HepG2 (cell line): Measurements from ENCODE around the gene LYG2. TPM values are rescaled to one million over a fixed set of nuclear protein-coding genes. Genes with fewer than 3 reads are reported as not detected.

Experiments used
- CCAR2 ChIP-seq: fragments of 200-400 bp; formaldehyde crosslinking; optimal IDR thresholded peaks from 2 replicates; pipeline ENCODE3; 2018; ENCODE audit warnings: low read depth, mild to moderate bottlenecking, low read length, moderate library complexity
- JUN ChIP-seq: sonication (generic); formaldehyde crosslinking; IDR thresholded peaks from 2 replicates; pipeline ENCODE4 v1.4.0; 2020; ENCODE audit warnings: mild to moderate bottlenecking, missing genetic modification reagents
- KLF6 ChIP-seq: IDR thresholded peaks from 2 replicates; pipeline ENCODE4 v1.8.0; 2016; ENCODE audit warnings: missing biosample characterization, missing genetic modification reagents
- MIXL1 ChIP-seq: IDR thresholded peaks from 2 replicates; pipeline ENCODE4 v1.6.1; 2016
- MTA1 ChIP-seq: sonication (generic); formaldehyde crosslinking; IDR thresholded peaks from 2 replicates; pipeline ENCODE4 v1.4.0; 2020; ENCODE audit warnings: missing genetic modification reagents, mild to moderate bottlenecking, borderline replicate concordance
- PLRG1 ChIP-seq: fragments of 450-650 bp; conservative IDR thresholded peaks from 2 replicates; pipeline ENCODE4 v1.6.1; 2016
- RFXANK ChIP-seq: IDR thresholded peaks from 2 replicates; pipeline ENCODE4 v1.6.1; 2016
- SALL1 ChIP-seq: sonication (generic); formaldehyde crosslinking; IDR thresholded peaks from 2 replicates; pipeline ENCODE4 v1.8.0; 2022; ENCODE audit warnings: mild to moderate bottlenecking, missing genetic modification reagents
- SMARCE1 ChIP-seq: fragments of 450-650 bp; IDR thresholded peaks from 2 replicates; pipeline ENCODE4 v1.6.1; 2017; ENCODE audit warnings: borderline replicate concordance
- SP5 ChIP-seq: IDR thresholded peaks from 2 replicates; pipeline ENCODE4 v1.6.1; 2016; ENCODE audit warnings: low read depth, borderline replicate concordance
- XRCC5 ChIP-seq: fragments of 200-400 bp; formaldehyde crosslinking; optimal IDR thresholded peaks from 2 replicates; pipeline ENCODE3; 2017; ENCODE audit warnings: mild to moderate bottlenecking, low read length
- ZFP36L1 ChIP-seq: sonication (generic); formaldehyde crosslinking; IDR thresholded peaks from 2 replicates; pipeline ENCODE4 v1.8.0; 2022; ENCODE audit warnings: mild to moderate bottlenecking, missing genetic modification reagents, moderate library complexity
- ZFP90 ChIP-seq: sonication (generic); formaldehyde crosslinking; IDR thresholded peaks from 2 replicates; pipeline ENCODE4 v1.8.0; 2022; ENCODE audit warnings: missing genetic modification reagents, mild to moderate bottlenecking, inconsistent platforms, borderline replicate concordance
- ZNF235 ChIP-seq: sonication (generic); formaldehyde crosslinking; IDR thresholded peaks from 2 replicates; pipeline ENCODE4 v1.8.1; 2023; ENCODE audit warnings: mild to moderate bottlenecking, missing genetic modification reagents, borderline replicate concordance
- polyA plus RNA-seq, 8 experiments: library from polyadenylated mRNA; depleted of rRNA in 3 of 8; stranded (reverse) in 7 of 8; unstranded in 1 of 8; fragments of >200 nt; fragmentation: Illumina TruSeq in 4 of 8; extraction: Trizol in 4 of 8; gene quantifications; 2 replicates each; pipeline versions ENCODE4 v1.2.1 to v1.2.3, GENCODE V29; 2011 to 2016; ENCODE audit warnings: low read depth in 4 of 8, missing spikeins in 1 of 8, mixed read lengths in 1 of 8; ENCODE audit not compliant: insufficient read depth in 1 of 8
- total RNA-seq, 5 experiments: library from RNA; depleted of rRNA; stranded (reverse); fragments of >200 nt; fragmentation: Illumina TruSeq; extraction: Trizol; gene quantifications; 2 replicates each; pipeline ENCODE4 v1.2.3, GENCODE V29; 2016; ENCODE audit warnings: low read depth in 1 of 5
- TF ChIP-seq, protein P1 (sequence below): sonication (generic); formaldehyde crosslinking; IDR thresholded peaks from 2 replicates; pipeline ENCODE4 v1.5.1; 2020; ENCODE audit warnings: mild to moderate bottlenecking, missing genetic modification reagents, borderline replicate concordance
- TF ChIP-seq, protein P2 (sequence below): sonication (generic); formaldehyde crosslinking; IDR thresholded peaks from one replicate; pipeline ENCODE4 v1.5.1; 2020; ENCODE audit warnings: mild to moderate bottlenecking, missing genetic modification reagents; ENCODE audit errors: not compliant biosample characterization

LYG2 gene
- total and polyA plus RNA-seq, 2 of the 13 experiments (the other 11 are each of a cell fraction or from before 2014, with no cell fraction given), result 0.15 to 0.18 TPM

DNA sequence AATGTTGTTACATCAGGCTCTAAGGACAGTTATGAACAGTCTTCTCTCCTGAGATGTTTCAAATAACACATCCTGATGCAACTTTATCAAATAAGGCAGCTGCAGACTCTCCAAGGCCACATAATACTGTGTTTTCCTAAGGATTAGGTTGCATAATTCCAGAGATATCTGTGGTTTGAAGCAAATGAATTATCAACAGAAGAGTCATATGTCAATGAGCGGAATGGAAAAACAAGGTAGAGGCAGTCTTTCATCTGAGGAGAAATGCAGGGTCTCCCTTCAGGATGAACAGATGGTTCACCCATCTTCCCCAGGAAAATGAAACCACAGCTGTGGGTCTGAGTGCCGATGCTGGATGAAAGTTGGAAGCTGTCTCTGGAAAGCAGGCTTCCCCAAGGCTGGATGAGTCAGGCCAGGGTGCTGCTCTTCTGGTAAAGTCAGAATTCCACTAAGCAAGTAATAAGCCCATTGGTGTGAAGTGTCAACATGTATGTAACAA is 23.4 kb upstream of the LYG2 start (continued):
- TF ChIP-seq XRCC5, result peak; percentile 60
- TF ChIP-seq MIXL1 (CRISPR knock-in tag), result peak; percentile 94
- TF ChIP-seq PLRG1, result no peak
- TF ChIP-seq SMARCE1, result peak; percentile 62; the same call in 1 of the 2 replicates
- TF ChIP-seq KLF6 (CRISPR knock-in tag), result peak; percentile 91
- no peak for TF ChIP-seq ZFP90 (CRISPR knock-in tag)
- TF ChIP-seq SALL1, result peak; percentile 83
- TF ChIP-seq, protein P1, sequence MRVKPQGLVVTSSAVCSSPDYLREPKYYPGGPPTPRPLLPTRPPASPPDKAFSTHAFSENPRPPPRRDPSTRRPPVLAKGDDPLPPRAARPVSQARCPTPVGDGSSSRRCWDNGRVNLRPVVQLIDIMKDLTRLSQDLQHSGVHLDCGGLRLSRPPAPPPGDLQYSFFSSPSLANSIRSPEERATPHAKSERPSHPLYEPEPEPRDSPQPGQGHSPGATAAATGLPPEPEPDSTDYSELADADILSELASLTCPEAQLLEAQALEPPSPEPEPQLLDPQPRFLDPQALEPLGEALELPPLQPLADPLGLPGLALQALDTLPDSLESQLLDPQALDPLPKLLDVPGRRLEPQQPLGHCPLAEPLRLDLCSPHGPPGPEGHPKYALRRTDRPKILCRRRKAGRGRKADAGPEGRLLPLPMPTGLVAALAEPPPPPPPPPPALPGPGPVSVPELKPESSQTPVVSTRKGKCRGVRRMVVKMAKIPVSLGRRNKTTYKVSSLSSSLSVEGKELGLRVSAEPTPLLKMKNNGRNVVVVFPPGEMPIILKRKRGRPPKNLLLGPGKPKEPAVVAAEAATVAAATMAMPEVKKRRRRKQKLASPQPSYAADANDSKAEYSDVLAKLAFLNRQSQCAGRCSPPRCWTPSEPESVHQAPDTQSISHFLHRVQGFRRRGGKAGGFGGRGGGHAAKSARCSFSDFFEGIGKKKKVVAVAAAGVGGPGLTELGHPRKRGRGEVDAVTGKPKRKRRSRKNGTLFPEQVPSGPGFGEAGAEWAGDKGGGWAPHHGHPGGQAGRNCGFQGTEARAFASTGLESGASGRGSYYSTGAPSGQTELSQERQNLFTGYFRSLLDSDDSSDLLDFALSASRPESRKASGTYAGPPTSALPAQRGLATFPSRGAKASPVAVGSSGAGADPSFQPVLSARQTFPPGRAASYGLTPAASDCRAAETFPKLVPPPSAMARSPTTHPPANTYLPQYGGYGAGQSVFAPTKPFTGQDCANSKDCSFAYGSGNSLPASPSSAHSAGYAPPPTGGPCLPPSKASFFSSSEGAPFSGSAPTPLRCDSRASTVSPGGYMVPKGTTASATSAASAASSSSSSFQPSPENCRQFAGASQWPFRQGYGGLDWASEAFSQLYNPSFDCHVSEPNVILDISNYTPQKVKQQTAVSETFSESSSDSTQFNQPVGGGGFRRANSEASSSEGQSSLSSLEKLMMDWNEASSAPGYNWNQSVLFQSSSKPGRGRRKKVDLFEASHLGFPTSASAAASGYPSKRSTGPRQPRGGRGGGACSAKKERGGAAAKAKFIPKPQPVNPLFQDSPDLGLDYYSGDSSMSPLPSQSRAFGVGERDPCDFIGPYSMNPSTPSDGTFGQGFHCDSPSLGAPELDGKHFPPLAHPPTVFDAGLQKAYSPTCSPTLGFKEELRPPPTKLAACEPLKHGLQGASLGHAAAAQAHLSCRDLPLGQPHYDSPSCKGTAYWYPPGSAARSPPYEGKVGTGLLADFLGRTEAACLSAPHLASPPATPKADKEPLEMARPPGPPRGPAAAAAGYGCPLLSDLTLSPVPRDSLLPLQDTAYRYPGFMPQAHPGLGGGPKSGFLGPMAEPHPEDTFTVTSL (CRISPR knock-in tag), result peak; percentile 88; the same call in 1 of the 2 replicates
- TF ChIP-seq MTA1 (CRISPR knock-in tag), result peak; percentile 46; the same call in 1 of the 2 replicates
- 0 out of 2 replicates have a peak, but pooled peaks have one; percentile 65 for TF ChIP-seq SP5 (CRISPR knock-in tag)
- TF ChIP-seq, protein P2, sequence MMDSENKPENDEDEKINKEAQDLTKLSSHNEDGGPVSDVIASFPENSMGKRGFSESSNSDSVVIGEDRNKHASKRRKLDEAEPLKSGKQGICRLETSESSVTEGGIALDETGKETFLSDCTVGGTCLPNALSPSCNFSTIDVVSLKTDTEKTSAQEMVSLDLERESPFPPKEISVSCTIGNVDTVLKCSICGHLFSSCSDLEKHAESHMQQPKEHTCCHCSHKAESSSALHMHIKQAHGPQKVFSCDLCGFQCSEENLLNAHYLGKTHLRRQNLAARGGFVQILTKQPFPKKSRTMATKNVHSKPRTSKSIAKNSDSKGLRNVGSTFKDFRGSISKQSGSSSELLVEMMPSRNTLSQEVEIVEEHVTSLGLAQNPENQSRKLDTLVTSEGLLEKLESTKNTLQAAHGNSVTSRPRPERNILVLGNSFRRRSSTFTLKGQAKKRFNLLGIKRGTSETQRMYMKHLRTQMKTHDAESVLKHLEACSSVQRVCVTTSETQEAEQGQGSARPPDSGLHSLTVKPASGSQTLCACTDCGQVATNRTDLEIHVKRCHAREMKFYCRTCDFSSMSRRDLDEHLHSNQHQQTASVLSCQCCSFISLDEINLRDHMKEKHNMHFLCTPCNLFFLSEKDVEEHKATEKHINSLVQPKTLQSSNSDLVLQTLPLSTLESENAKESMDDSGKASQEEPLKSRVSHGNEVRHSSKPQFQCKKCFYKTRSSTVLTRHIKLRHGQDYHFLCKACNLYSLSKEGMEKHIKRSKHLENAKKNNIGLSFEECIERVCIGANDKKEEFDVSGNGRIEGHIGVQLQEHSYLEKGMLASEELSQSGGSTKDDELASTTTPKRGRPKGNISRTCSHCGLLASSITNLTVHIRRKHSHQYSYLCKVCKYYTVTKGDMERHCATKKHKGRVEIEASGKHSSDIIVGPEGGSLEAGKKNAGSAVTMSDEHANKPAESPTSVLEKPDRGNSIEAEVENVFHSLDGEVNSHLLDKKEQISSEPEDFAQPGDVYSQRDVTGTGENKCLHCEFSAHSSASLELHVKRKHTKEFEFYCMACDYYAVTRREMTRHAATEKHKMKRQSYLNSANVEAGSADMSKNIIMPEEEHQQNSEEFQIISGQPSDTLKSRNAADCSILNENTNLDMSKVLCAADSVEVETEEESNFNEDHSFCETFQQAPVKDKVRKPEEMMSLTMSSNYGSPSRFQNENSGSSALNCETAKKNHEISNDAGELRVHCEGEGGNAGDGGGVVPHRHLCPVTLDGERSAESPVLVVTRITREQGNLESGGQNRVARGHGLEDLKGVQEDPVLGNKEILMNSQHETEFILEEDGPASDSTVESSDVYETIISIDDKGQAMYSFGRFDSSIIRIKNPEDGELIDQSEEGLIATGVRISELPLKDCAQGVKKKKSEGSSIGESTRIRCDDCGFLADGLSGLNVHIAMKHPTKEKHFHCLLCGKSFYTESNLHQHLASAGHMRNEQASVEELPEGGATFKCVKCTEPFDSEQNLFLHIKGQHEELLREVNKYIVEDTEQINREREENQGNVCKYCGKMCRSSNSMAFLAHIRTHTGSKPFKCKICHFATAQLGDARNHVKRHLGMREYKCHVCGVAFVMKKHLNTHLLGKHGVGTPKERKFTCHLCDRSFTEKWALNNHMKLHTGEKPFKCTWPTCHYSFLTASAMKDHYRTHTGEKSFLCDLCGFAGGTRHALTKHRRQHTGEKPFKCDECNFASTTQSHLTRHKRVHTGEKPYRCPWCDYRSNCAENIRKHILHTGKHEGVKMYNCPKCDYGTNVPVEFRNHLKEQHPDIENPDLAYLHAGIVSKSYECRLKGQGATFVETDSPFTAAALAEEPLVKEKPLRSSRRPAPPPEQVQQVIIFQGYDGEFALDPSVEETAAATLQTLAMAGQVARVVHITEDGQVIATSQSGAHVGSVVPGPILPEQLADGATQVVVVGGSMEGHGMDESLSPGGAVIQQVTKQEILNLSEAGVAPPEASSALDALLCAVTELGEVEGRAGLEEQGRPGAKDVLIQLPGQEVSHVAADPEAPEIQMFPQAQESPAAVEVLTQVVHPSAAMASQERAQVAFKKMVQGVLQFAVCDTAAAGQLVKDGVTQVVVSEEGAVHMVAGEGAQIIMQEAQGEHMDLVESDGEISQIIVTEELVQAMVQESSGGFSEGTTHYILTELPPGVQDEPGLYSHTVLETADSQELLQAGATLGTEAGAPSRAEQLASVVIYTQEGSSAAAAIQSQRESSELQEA, result no peak
- TF ChIP-seq ZFP36L1, result peak; percentile 37; the same call in 1 of the 2 replicates
- peak; percentile 87 for TF ChIP-seq CCAR2
- peak; percentile 78; the same call in 1 of the 2 replicates for TF ChIP-seq RFXANK (CRISPR knock-in tag)
- no peak for TF ChIP-seq JUN (CRISPR knock-in tag)
- no peak for TF ChIP-seq ZNF235 (CRISPR knock-in tag)
